A673 (cell line): ENCODE data around the gene METTL24. TPM values are rescaled to one million over a fixed set of nuclear protein-coding genes. Genes with fewer than 3 reads are reported as not detected.
A peak's percentile ranks its signal among the peaks of the same experiment; 100 is the strongest.

Source experiments
- BruUV-seq: library from RNA; stranded (reverse); fragments of 400-500 nt; replicated peaks from 2 replicates; lab custom pipeline; 2021; lab: Mats Ljungman, UMichigan
- CTCF ChIA-PET: fragments of 300-600 bp; sonication (Branson Sonifier 250); formaldehyde crosslinking; loops from one replicate; lab custom pipeline; 2022; ENCODE audit warnings: antibody characterized with exemption; lab: Charles Lee
- POLR2A ChIA-PET: fragments of 300-600 bp; sonication (Branson Sonifier 250); formaldehyde crosslinking; loops from one replicate; lab custom pipeline; 2022; ENCODE audit warnings: antibody characterized with exemption; ENCODE audit not compliant: low non-redundant PET; lab: Charles Lee
- DNase-seq: peaks from one replicate; pipeline ENCODE4 v3.0.0-alpha.2; 2015; ENCODE audit warnings: low spot score
- H3K27ac ChIP-seq: fragments of 200-600 bp; sonication (generic); 2 replicates; pipeline ENCODE4 v1.5.1; 2016; ENCODE audit warnings: mixed run types, low read depth, mild to moderate bottlenecking, mixed read lengths, antibody characterized with exemption, low read length; ENCODE audit not compliant: poor library complexity, severe bottlenecking
- H3K27me3 ChIP-seq: fragments of 200-600 bp; sonication (generic); replicated peaks from 2 replicates; pipeline ENCODE4 v1.6.1; 2017; ENCODE audit warnings: mixed run types, low read depth, mild to moderate bottlenecking, mixed read lengths, antibody characterized with exemption, low read length; ENCODE audit not compliant: insufficient read depth, poor library complexity
- H3K36me3 ChIP-seq: fragments of 200-600 bp; sonication (generic); 2 replicates; pipeline ENCODE4 v1.6.1; 2016; ENCODE audit warnings: mixed run types, mild to moderate bottlenecking, mixed read lengths, antibody characterized with exemption, low read length; ENCODE audit not compliant: insufficient read depth, poor library complexity, severe bottlenecking
- H3K4me1 ChIP-seq: fragments of 200-600 bp; sonication (generic); 2 replicates; pipeline ENCODE4 v1.6.1; 2017; ENCODE audit warnings: mixed run types, mild to moderate bottlenecking, mixed read lengths, antibody characterized with exemption, low read length; ENCODE audit not compliant: insufficient read depth, poor library complexity, severe bottlenecking
- H3K4me3 ChIP-seq: fragments of 200-600 bp; sonication (generic); 2 replicates; pipeline ENCODE4 v1.5.1; 2016; ENCODE audit warnings: low read depth, mixed run types, mild to moderate bottlenecking, mixed read lengths, low read length; ENCODE audit not compliant: poor library complexity, severe bottlenecking
- H3K9me3 ChIP-seq: fragments of 200-600 bp; sonication (generic); 2 replicates; pipeline ENCODE4 v1.6.1; 2016; ENCODE audit warnings: mixed run types, low read depth, mild to moderate bottlenecking, mixed read lengths, antibody characterized with exemption, low read length; ENCODE audit not compliant: poor library complexity, severe bottlenecking
- EZH2 ChIP-seq: fragments of 200-600 bp; sonication (generic); IDR thresholded peaks from 2 replicates; pipeline ENCODE4 v1.6.1; 2017; ENCODE audit warnings: borderline replicate concordance, low read depth, mild to moderate bottlenecking, mixed read lengths, antibody characterized with exemption, low read length; ENCODE audit not compliant: poor library complexity, severe bottlenecking
- intact Hi-C: fragments of 100-400 bp; cut with micrococcal nuclease; formaldehyde crosslinking; loops from one replicate; pipeline ENCODE4 v1.10.0; 2022; ENCODE audit not compliant: unreplicated experiment
- total RNA-seq: library from RNA; stranded (reverse); gene quantifications from 2 replicates; pipeline ENCODE4 v1.2.3, GENCODE V29; 2021
- TF ChIP-seq, protein P1 (sequence below): fragments of 300-800, 200-600 bp; sonication (generic); conservative IDR thresholded peaks from 2 replicates; pipeline ENCODE4 v1.5.1; 2017; ENCODE audit warnings: low read depth, mild to moderate bottlenecking, antibody characterized with exemption, low read length, moderate library complexity, mixed read lengths

Gene METTL24
- total RNA-seq, 1 experiment from 2014 or later: 6.4 TPM

DNA sequence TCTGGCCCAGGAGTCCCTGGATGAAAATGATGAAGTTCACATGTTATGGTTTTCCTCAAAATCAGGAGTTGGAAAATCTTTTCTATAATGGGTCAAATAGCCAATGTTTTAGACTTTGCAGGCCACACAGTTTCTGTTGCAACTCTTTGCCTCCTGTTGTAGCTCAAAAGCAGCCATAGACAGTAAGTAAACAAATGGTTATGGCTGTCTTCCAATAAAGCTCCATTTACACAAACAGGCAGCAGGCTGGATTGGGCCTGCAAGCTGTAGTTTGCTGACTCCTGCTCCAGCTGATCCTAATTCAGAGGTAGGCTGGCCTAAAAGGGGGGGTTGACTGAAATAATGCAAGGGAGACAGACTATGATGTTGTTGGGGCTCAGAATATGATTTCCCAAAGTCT lies 33.0 kb downstream of the METTL24 start:
- TF ChIP-seq, protein P1, sequence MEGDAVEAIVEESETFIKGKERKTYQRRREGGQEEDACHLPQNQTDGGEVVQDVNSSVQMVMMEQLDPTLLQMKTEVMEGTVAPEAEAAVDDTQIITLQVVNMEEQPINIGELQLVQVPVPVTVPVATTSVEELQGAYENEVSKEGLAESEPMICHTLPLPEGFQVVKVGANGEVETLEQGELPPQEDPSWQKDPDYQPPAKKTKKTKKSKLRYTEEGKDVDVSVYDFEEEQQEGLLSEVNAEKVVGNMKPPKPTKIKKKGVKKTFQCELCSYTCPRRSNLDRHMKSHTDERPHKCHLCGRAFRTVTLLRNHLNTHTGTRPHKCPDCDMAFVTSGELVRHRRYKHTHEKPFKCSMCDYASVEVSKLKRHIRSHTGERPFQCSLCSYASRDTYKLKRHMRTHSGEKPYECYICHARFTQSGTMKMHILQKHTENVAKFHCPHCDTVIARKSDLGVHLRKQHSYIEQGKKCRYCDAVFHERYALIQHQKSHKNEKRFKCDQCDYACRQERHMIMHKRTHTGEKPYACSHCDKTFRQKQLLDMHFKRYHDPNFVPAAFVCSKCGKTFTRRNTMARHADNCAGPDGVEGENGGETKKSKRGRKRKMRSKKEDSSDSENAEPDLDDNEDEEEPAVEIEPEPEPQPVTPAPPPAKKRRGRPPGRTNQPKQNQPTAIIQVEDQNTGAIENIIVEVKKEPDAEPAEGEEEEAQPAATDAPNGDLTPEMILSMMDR: no peak
- TF ChIP-seq EZH2: no peak
- peak overlapping the region; percentile 26 for H3K27ac ChIP-seq
- no peak for DNase-seq
- POLR2A ChIA-PET: no interaction called here
- CTCF ChIA-PET: interaction anchor here (0.9 kb wide), 1 partner anchor 17 kb away, joined by 3 read pairs; no protein-coding TSS in a partner anchor
- H3K27me3 ChIP-seq: no peaks in the 10 kb centered on the region
- H3K4me3 ChIP-seq: no peak overlapping the region
- no peaks in the 10 kb centered on the region for H3K36me3 ChIP-seq
- H3K9me3 ChIP-seq: no peaks in the 10 kb centered on the region
- no TSS peak for BruUV-seq
- H3K4me1 ChIP-seq: peaks cover 66% of the 10 kb centered on the region
- intact Hi-C loops: no loop called here

- Histone ChIP-seq H3K27me3 (no peaks in the 10 kb centered on the region), H3K4me3 (no peak overlapping the region), H3K4me1 (peaks cover 60% of the 10 kb centered on the region), H3K36me3 (no peaks in the 10 kb centered on the region), H3K27ac (peak overlapping the region; percentile 26), H3K9me3 (no peaks in the 10 kb centered on the region)
- ChIA-PET POLR2A (no interaction called here), CTCF (interaction anchor here (0.9 kb wide), 1 partner anchor 17 kb away, joined by 3 read pairs; no protein-coding TSS in a partner anchor)
- intact Hi-C loops: no loop called here
- no TSS peak for BruUV-seq
- TF ChIP-seq, protein P1: no peak
- TF ChIP-seq EZH2: no peak
- no peak for DNase-seq
Measured at GRCh38 chr6:110324548-110324947, 33.6 kb downstream of the METTL24 start.

GRCh38 chr6:110323258-110323657 lies 34.9 kb downstream of the METTL24 start:
- Histone ChIP-seq H3K27ac (no peak overlapping the region), H3K4me1 (peaks cover 47% of the 10 kb centered on the region), H3K27me3 (no peaks in the 10 kb centered on the region), H3K9me3 (no peaks in the 10 kb centered on the region), H3K4me3 (no peak overlapping the region), H3K36me3 (no peaks in the 10 kb centered on the region)
- BruUV-seq: no TSS peak
- intact Hi-C loops: no loop called here
- no peak for TF ChIP-seq EZH2
- TF ChIP-seq, protein P1: no peak
- ChIA-PET CTCF (no interaction called here), POLR2A (no interaction called here)
- DNase-seq: no peak
